ENCODE results near the gene ATG3.
"Not testable (repeated sequence)": the region's sequence is repeated elsewhere in the genome, so short reads cannot be mapped to it uniquely, and the experiment has no call there.

Gene ATG3

DNA sequence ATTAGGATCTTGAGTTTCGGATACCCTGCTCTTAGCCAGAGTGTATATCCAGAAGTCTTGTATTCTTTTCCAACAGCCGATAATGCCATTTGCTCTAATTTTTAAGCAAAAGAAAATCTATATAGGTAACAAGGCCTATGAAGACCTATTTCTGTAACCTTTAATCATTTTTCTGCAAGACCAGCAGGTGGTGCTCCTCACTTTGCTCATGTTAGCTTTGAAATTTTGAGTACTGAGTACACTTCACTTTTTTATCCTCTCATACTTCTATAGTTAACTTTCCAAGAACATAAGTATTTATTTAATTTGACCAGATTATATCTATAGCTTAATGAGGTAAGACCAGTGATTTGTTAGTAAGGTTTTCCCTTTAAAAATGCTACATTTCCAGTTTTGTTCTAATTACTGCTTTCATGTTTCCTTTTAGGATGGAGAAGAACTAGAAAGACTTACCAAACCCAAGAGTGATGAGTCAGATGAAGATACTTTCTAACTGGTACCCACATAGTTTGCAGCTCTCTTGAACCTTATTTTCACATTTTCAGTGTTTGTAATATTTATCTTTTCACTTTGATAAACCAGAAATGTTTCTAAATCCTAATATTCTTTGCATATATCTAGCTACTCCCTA is 20.6 kb upstream of the ATG3 start:
- H3K9me3 ChIP-seq (ENCODE audit: control insufficient read depth, insufficient read depth, low read length) = no peaks in the 10 kb centered on the region
- peaks cover 4% of the 10 kb centered on the region; the same call in 1 of the 2 replicates for H3K4me1 ChIP-seq (ENCODE audit: insufficient read depth, low read length)
- H3K36me3 ChIP-seq (ENCODE audit: insufficient read depth, low read length) = peaks cover 9% of the 10 kb centered on the region; the same call in 1 of the 2 replicates
- no peak overlapping the region for H3K9ac ChIP-seq (ENCODE audit: low read depth, low read length)

DNA sequence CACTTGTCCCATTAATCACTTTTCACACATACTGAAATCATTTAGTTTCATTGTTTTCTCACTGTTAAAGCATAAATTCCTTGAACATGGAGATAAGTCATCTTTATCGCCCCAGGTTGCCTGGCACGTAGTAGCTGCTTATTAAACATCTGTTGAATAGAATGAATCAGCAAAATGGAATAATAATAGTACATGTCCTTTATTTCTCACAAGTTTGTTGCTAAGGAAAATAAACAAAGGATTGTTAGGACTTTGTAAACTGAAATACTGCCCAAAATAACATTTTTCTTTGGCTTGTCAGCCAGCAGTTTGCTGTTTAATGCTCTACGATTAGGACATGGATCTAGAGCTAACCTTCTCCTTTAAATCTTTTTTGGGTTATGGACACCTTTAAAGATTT is 17.9 kb upstream of the ATG3 start:
- Histone ChIP-seq H3K4me1 (ENCODE audit: insufficient read depth, low read length) (peaks cover 4% of the 10 kb centered on the region; the same call in 1 of the 2 replicates), H3K9ac (ENCODE audit: low read depth, low read length) (no peak overlapping the region), H3K9me3 (ENCODE audit: control insufficient read depth, insufficient read depth, low read length) (no peaks in the 10 kb centered on the region), H3K36me3 (ENCODE audit: insufficient read depth, low read length) (peaks cover 7% of the 10 kb centered on the region; the same call in 1 of the 2 replicates)

DNA sequence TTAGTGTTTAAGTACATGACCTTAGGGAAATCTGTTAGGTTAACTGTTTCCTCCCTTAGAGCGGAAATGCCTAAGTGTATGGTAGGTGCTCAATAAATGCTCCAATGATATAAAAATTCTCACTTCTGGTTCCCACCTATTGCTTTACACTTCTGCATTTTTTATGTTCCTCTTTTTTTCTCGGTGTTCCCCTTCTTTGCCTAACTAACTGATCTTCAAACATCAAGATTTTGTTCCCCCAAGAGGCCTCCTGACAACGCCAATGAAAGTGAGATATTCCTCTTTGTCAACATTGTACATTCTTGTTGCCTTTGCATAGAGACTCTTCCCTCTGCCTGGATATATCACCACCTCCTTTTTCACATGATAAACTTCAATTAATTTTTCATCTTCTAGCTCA is 17.5 kb upstream of the ATG3 start:
- Histone ChIP-seq H3K9me3 (ENCODE audit: control insufficient read depth, insufficient read depth, low read length) (no peaks in the 10 kb centered on the region), H3K36me3 (ENCODE audit: insufficient read depth, low read length) (0 out of 2 replicates have a peak, but pooled peaks cover 7% of the 10 kb centered on the region)

DNA sequence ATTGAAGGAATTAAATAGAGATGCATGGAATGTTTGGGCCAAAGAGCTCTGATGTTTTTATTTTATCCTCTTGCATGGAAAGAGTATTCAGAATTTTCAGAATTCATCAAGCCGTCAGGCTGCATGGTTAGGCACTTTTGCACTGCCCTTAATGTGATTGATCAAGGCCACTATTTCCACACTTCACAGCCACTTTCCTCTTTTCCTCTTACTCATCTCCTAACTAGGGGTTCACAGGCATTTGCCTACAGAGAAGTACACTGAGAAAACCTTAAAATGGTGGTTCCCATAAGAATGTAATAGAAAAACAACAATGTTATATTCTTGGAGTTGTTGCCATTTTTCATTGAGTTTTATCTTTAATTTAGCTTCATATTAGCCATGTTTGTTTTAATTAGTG is 10.9 kb upstream of the ATG3 start:
- H3K36me3 ChIP-seq (ENCODE audit: insufficient read depth, low read length) = peaks cover 3% of the 10 kb centered on the region; the same call in 1 of the 2 replicates
- peaks cover 2% of the 10 kb centered on the region; the same call in 1 of the 2 replicates for H3K9me3 ChIP-seq (ENCODE audit: control insufficient read depth, insufficient read depth, low read length)
- no peaks in the 10 kb centered on the region for H3K4me1 ChIP-seq (ENCODE audit: insufficient read depth, low read length)
- H3K9ac ChIP-seq (ENCODE audit: low read depth, low read length) = no peak overlapping the region

More for the DNA sequence above, 17.5 kb upstream of the ATG3 start:
- Histone ChIP-seq H3K9ac (ENCODE audit: low read depth, low read length) (no peak overlapping the region), H3K4me1 (ENCODE audit: insufficient read depth, low read length) (peaks cover 4% of the 10 kb centered on the region; the same call in 1 of the 2 replicates)

DNA sequence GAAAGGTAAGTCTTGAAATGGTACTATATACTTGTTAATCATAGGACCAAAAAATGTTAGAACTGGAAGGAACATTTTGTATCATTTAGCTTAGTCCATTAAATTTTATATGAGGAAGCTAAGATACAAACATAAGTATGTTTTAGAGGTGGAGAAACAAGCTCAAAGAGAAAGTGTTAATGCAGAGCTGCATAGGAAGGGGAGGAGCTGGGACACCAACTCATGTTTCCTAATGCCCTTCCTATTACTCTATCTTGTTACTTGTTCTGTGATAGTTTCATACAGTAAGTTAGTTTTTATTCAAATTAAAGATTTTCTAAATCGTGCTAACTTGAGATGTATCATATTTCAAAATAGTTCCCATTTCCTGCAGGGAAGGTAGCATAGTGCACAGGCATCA is 7.5 kb upstream of the ATG3 start:
- H3K9ac ChIP-seq (ENCODE audit: low read depth, low read length) = no peak overlapping the region

DNA sequence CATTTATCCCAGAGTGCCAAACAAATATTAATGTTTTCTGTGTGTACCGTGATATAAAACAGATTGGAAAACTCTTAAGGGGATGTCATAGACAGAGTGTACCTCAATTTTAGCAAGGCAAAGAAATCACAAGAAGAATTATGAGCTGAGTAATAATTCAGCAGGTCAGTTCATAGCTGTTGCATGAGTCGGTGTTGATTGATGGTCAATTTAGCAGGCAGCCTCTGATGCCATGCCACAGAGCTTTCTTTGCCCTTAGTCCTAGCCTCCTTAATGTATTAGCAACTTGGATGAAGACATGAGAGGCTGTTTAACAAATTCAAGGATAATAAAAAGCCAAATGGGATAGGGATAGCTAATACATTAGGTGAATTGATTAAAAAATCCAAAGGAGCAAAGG is 6.9 kb upstream of the ATG3 start:
- Histone ChIP-seq H3K36me3 (ENCODE audit: insufficient read depth, low read length) (peaks cover 3% of the 10 kb centered on the region; the same call in 1 of the 2 replicates), H3K4me1 (ENCODE audit: insufficient read depth, low read length) (peaks cover 16% of the 10 kb centered on the region), H3K9ac (ENCODE audit: low read depth, low read length) (no peak overlapping the region), H3K9me3 (ENCODE audit: control insufficient read depth, insufficient read depth, low read length) (peaks cover 2% of the 10 kb centered on the region; the same call in 1 of the 2 replicates)

More for the DNA sequence above, 7.5 kb upstream of the ATG3 start:
- H3K4me1 ChIP-seq (ENCODE audit: insufficient read depth, low read length) = peaks cover 14% of the 10 kb centered on the region
- peaks cover 2% of the 10 kb centered on the region; the same call in 1 of the 2 replicates for H3K9me3 ChIP-seq (ENCODE audit: control insufficient read depth, insufficient read depth, low read length)
- H3K36me3 ChIP-seq (ENCODE audit: insufficient read depth, low read length) = peaks cover 3% of the 10 kb centered on the region; the same call in 1 of the 2 replicates

DNA sequence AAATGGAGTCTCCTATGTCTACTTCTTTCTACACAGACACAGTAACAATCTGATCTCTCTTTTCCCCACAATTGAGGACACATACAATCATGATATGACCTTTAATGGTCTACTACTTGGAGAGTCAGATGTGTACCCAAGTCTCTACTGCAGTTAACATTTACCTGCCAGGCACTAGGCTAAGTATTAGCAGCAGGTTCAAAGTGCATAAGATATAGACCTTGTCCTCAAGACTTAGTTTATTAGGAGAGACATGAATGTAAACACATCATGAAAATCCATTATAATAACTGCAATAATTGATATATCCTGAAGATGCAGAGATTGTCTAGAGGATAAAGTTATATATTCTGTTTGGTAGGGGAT is 3.2 kb upstream of the ATG3 start:
- no peaks in the 10 kb centered on the region for H3K36me3 ChIP-seq (ENCODE audit: insufficient read depth, low read length)
- peaks cover 22% of the 10 kb centered on the region for H3K4me1 ChIP-seq (ENCODE audit: insufficient read depth, low read length)
- H3K9me3 ChIP-seq (ENCODE audit: control insufficient read depth, insufficient read depth, low read length) = no peaks in the 10 kb centered on the region
- H3K9ac ChIP-seq (ENCODE audit: low read depth, low read length) = peak overlapping the region; percentile 24

DNA sequence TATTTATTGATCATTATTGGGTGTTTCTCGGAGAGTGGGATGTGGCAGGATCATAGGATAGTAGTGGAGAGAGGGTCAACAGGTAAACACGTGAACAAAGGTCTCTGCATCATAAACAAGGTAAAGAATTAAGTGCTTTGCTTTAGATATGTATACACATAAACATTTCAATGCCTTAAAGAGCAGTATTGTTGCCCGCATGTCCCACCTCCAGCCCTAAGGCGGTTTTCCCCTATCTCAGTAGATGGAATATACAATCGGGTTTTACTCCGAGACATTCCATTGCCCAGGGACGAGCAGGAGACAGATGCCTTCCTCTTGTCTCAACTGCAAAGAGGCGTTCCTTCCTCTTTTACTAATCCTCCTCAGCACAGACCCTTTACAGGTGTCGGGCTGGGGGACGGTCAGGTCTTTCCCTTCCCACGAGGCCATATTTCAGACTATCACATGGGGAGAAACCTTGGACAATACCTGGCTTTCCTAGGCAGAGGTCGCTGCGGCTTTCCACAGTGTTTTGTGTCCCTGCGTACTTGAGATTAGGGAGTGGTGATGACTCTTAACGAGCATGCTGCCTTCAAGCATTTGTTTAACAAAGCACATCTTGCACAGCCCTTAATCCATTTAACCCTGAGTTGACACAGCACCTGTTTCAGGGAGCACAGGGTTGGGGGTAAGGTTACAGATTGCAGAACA is 2.6 kb upstream of the ATG3 start:
- Histone ChIP-seq H3K9ac (ENCODE audit: low read depth, low read length) (peak overlapping the region; percentile 44), H3K4me1 (ENCODE audit: insufficient read depth, low read length) (peaks cover 25% of the 10 kb centered on the region)
- H3K9me3 ChIP-seq (ENCODE audit: control insufficient read depth, insufficient read depth, low read length); H3K36me3 ChIP-seq (ENCODE audit: insufficient read depth, low read length): not testable (repeated sequence)

DNA sequence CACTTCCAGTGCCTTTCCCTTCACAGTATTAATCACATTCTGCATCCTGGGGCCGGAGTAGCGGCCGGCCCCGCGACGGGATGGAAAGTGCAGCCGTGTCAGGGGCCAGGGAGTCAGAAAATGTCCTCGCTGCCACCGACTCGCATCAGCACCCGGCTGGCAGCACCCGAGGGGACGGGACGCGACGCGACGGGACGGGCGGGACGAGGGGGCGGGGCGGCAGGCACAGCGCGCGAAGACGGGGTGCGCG is 353 bp downstream of the ATG3 start:
- Histone ChIP-seq H3K4me1 (ENCODE audit: insufficient read depth, low read length) (peaks cover 25% of the 10 kb centered on the region), H3K36me3 (ENCODE audit: insufficient read depth, low read length) (no peaks in the 10 kb centered on the region; the same call in 1 of the 2 replicates), H3K9me3 (ENCODE audit: control insufficient read depth, insufficient read depth, low read length) (no peaks in the 10 kb centered on the region), H3K9ac (ENCODE audit: low read depth, low read length) (peak overlapping the region; percentile 84)

DNA sequence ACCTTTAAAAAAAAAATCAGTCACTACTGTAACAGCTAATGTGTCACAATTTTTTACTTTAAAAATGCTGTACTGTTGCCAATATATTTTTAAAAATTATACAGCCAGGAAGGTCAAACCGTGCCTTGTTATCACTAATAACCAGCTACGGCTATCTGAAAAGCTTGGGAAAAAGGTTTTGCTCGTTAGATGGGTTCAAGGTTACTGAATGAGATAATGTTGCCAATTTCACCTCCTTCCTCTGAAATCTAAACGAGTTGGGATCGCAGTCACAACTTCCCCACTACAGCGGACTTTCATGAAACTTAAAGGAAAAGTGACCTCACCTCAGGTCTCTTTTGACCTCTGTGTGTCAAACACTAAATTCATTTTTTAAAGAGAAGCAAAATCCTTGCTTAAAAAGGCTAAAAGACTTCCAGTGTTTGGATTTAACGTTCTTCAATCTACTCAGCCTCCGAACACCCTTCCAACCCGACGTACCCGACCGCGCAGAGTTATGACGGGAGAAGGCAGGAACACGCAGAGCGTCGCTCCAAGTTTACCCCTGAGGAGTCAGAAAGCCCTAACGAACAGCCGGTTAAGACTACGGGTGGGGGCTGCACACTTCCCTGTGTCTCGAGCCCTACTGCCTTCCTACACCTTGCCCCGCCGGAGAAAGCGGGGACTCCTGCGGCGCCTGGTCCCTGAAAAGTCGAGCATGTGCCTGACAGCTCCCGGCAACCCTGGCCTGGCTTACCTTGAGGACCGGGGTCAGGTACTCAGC is 860 bp downstream of the ATG3 start:
- no peaks in the 10 kb centered on the region for H3K9me3 ChIP-seq (ENCODE audit: control insufficient read depth, insufficient read depth, low read length)
- peaks cover 22% of the 10 kb centered on the region for H3K4me1 ChIP-seq (ENCODE audit: insufficient read depth, low read length)
- peak overlapping the region; percentile 84 for H3K9ac ChIP-seq (ENCODE audit: low read depth, low read length)
- H3K36me3 ChIP-seq (ENCODE audit: insufficient read depth, low read length) = no peaks in the 10 kb centered on the region; the same call in 1 of the 2 replicates

DNA sequence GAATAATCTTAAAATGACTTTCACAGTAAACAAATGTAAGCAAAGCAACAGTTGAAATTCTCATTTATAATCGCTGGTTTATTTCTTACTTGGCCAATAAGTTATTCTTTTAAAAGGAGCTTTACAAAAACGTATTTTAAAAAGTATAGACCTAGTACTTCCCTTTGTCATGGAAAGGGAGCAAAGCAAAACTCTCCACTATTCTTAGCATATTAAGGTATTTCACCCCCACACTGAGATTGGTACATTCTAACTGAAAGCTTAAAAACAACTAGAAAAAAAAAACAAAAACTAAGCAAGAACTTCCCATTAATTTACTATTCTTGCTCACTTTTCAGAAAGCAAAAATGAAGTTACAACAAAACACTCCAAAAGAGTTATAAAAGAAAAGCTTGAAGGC is 1.5 kb downstream of the ATG3 start:
- H3K9ac ChIP-seq (ENCODE audit: low read depth, low read length) = peak overlapping the region; percentile 84; the same call in 1 of the 2 replicates
- peaks cover 17% of the 10 kb centered on the region for H3K4me1 ChIP-seq (ENCODE audit: insufficient read depth, low read length)
- no peaks in the 10 kb centered on the region for H3K9me3 ChIP-seq (ENCODE audit: control insufficient read depth, insufficient read depth, low read length)
- no peaks in the 10 kb centered on the region; the same call in 1 of the 2 replicates for H3K36me3 ChIP-seq (ENCODE audit: insufficient read depth, low read length)

DNA sequence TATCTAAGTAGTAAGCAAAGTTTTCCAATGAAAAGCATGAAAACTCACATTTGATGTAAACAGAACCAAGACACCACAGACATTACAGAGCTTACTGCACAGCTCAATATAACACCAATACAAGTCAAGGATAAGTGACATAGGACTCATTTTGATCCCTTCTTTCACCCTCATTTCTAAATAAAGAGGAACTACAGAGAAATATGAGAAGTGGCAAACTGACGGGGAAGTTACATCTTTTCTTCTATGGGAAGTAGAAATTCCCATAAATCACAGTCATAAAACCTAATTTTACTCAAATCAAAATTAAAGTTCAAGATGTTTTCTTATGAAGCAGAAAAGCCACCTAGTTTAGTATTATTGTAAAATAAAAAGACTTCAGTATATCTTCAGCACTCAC is 3.8 kb downstream of the ATG3 start:
- Histone ChIP-seq H3K4me1 (ENCODE audit: insufficient read depth, low read length) (0 out of 2 replicates have a peak, but pooled peaks cover 3% of the 10 kb centered on the region), H3K9me3 (ENCODE audit: control insufficient read depth, insufficient read depth, low read length) (peaks cover under 1% of the 10 kb centered on the region; the same call in 1 of the 2 replicates), H3K9ac (ENCODE audit: low read depth, low read length) (no peak overlapping the region), H3K36me3 (ENCODE audit: insufficient read depth, low read length) (no peaks in the 10 kb centered on the region; the same call in 1 of the 2 replicates)

DNA sequence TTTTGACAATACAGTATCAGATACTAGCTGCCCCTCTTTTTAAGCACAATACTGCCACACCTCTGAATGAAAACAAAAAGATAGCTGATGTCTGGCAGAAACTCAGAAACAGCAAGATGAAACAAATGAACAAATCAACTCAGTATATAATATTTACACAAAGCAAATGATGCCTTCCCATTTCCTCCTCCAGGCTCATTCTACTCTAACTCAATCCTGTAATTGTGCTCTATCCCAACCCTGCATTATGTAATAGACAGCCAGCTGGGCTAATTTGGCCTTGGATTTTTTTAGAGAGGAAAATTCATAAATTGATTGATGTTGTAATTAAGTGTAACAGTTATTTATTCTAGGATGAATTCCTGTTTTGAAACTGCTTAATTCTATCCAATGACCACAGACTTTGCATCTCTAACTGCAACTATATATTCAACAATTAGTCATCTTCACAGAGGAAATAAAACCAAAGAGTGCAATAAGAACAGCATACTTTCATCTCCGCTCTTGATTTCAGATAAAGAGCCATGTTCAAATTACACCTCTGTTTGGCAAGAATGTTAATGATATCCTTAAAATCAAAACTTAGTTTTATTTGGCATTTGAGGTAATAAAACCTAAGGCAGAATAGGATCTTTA is 6.1 kb downstream of the ATG3 start:
- H3K36me3 ChIP-seq (ENCODE audit: insufficient read depth, low read length) = no peaks in the 10 kb centered on the region; the same call in 1 of the 2 replicates

DNA sequence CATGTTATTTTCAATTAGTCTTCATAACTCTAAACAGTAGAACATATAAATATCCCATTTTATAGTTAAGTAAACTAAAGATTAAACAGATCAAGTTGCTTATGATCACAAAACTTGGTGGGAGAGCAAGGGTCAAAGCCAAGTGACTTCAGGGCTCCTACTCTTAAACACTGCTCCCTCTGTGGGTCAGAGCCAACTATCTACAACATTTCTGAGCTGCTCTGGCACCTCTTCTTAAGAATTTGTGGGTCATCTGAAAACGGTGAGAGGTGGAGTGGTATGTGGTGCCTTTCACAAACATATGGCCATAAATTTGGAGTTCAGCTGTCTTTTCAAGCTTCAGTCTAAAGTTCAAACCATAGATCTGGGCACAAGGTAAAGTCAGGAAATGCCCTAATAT is 10.9 kb downstream of the ATG3 start:
- no peak overlapping the region for H3K9ac ChIP-seq (ENCODE audit: low read depth, low read length)
- H3K9me3 ChIP-seq (ENCODE audit: control insufficient read depth, insufficient read depth, low read length) = peaks cover 2% of the 10 kb centered on the region; the same call in 1 of the 2 replicates
- H3K36me3 ChIP-seq (ENCODE audit: insufficient read depth, low read length) = no peaks in the 10 kb centered on the region; the same call in 1 of the 2 replicates
- no peaks in the 10 kb centered on the region for H3K4me1 ChIP-seq (ENCODE audit: insufficient read depth, low read length)

More for the DNA sequence above, 6.1 kb downstream of the ATG3 start:
- Histone ChIP-seq H3K9ac (ENCODE audit: low read depth, low read length) (no peak overlapping the region), H3K9me3 (ENCODE audit: control insufficient read depth, insufficient read depth, low read length) (peaks cover 2% of the 10 kb centered on the region; the same call in 1 of the 2 replicates), H3K4me1 (ENCODE audit: insufficient read depth, low read length) (0 out of 2 replicates have a peak, but pooled peaks cover 3% of the 10 kb centered on the region)

Measured in ES-I3 (cell line).